ENCODE data around the gene PHACTR4. TPM values are rescaled to one million over a fixed set of nuclear protein-coding genes. Genes with fewer than 3 reads are reported as not detected.

The PHACTR4 gene
- total and polyA plus RNA-seq, 9 of the 15 experiments (the other 6 are each of a cell fraction or from before 2014, with no cell fraction given): 6.4 to 43.6 (median 14.2) TPM

- no peak for TF ChIP-seq POLR3A (IDR thresholded peaks at IDR 0.05; ENCODE audit: borderline replicate concordance, extremely low read depth, insufficient read depth, insufficient read length)
- peak in 1 of 2 experiments; percentile 39; a peak in 1 of 4 replicates for TF ChIP-seq MLLT1 (IDR thresholded peaks at IDR 0.05)
Measured at GRCh38 chr1:28518745-28519341, 149.3 kb downstream of the PHACTR4 start (continued).

DNA sequence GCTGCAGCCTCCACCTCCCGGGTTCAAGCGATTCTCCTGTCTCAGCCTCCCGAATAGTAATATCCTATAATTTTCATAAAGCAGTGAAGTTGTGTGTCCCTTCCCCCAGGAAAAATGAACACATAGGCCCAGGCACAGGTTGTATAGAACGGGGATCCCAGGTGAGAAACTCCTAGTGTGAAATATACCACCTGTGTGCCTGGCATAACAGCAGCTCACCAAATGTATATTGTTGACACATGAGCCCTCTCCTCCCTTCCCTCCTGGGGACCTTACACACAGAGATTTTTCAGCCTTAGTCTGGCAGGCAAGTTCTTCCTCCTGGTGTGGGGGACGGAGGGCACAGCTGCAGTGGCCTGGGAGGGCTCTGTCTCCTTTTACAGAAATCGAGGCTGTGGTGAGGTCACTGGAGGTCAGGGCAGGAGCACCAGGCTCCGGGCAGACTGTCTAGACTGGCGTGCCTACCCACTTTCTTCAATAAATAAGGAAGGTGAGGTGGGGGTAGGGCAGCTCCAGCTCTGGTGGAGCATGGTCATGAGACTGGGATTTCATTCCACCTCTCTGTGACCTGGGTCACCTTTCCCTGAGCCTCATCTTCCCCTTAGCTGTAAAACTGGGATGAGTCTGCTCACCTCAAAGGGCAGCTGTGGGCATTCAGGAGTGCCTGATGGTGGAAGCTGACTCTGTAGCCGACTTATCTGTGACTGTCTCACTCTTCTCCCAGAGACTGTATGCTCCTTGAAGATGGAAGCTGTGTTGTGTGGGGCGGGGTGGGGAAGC, 150.6 kb downstream of the PHACTR4 start:
- Histone ChIP-seq H3K27me3 (ENCODE audit: control insufficient read depth in 2 of 2, insufficient read depth in 2 of 2, low read length in 2 of 2) (no peaks in the 10 kb centered on the region), H3K9ac (ENCODE audit: insufficient read depth in 1 of 2, low read depth in 2 of 2, low read length in 2 of 2) (peak overlapping the region; percentile 24 to 82), H3K79me2 (ENCODE audit: control insufficient read depth, insufficient read depth, low read length) (peaks cover 69% of the 10 kb centered on the region), H3K9me3 (replicated peaks; ENCODE audit: control insufficient read depth, insufficient read depth, low read depth, low read length) (no peaks in the 10 kb centered on the region), H3K4me1 (replicated peaks in 1 of 2; ENCODE audit: control insufficient read depth in 2 of 2, insufficient read depth in 2 of 2, low read length in 2 of 2) (peaks cover 53 to 57% of the 10 kb centered on the region in 2 experiments), H3K4me2 (ENCODE audit: insufficient read depth, low read length) (peak overlapping the region; percentile 19; the same call in 1 of the 2 replicates), H4K20me1 (replicated peaks; ENCODE audit: control insufficient read depth, insufficient read depth, low read length) (peaks cover 44% of the 10 kb centered on the region), H2AFZ (ENCODE audit: low read depth, low read length) (no peak overlapping the region), H3K27ac (ENCODE audit: extremely low read depth, low read depth, low read length) (peak overlapping the region; percentile 31; the same call in 2 of the 3 replicates), H3K9me1 (ENCODE audit: control insufficient read depth, insufficient read depth, low read length) (peaks cover 5% of the 10 kb centered on the region), H3K36me3 (ENCODE audit: control insufficient read depth, insufficient read depth, low read length) (peaks cover 44% of the 10 kb centered on the region; the same call in 2 of the 3 replicates), H3K4me3 (no peak overlapping the region; the same call in 1 of the 2 replicates)
- no peak for FAIRE-seq
- DNase-seq (ENCODE audit: extremely low read depth in 1 of 4, low spot score in 3 of 4): no peak
- no peak for ATAC-seq
- ChIA-PET POLR2A (interaction anchor here (0.5 to 9.8 kb wide), 7 partner anchors 11 to 357 kb away, joined by 3 to 123 read pairs (median 4); partner anchors contain the start of genes RCC1 and RNU11), CTCF (ENCODE audit: low intra/inter-chr PET ratio) (interaction anchor here (1.1 to 4.6 kb wide), 2 partner anchors 82 to 357 kb away, joined by 4 to 56 read pairs; no protein-coding TSS in a partner anchor)
- BruUV-seq (replicated peaks): no TSS peak
- in situ Hi-C loops (cut with MboI) (loop anchor here (5.0 kb wide), 1 partner anchor 82 kb away; no protein-coding TSS in a partner anchor), intact Hi-C loops (cut with micrococcal nuclease) (loop anchor here (2.0 to 5.0 kb wide), 8 partner anchors 33 to 1028 kb away; partner anchors contain the start of genes PHACTR4, RNU11, TRNAU1AP and WASF2)
- WGBS (ENCODE audit: insufficient coverage, low coverage, missing lambda C conversion rate): 76% methylated on average over 10 of the region's 10 CpGs
- TF ChIP-seq ZNF592 (IDR thresholded peaks at IDR 0.05) (0 out of 2 replicates have a peak, but pooled peaks have one; percentile 31), CAMTA2 (CRISPR knock-in tag; conservative IDR thresholded peaks at IDR 0.05) (no peak), RBFOX2 (IDR thresholded peaks at IDR 0.05; ENCODE audit: low read depth, low read length) (no peak; the same call in 1 of the 2 replicates), RBM39 (optimal IDR thresholded peaks at IDR 0.05; ENCODE audit: low read depth, low read length) (peak; percentile 48), USF1 (CRISPR knock-in tag; IDR thresholded peaks at IDR 0.05) (peak; percentile 24; the same call in 1 of the 2 replicates), NKRF (IDR thresholded peaks at IDR 0.05; ENCODE audit: borderline replicate concordance) (no peak)

All from K562 (cell line).